Lower leg skin (tissue), 4 donors: Measurements from ENCODE around the gene SDK2. TPM values are rescaled to one million over a fixed set of nuclear protein-coding genes. Genes with fewer than 3 reads are reported as not detected.
"Not testable (repeated sequence)": the region's sequence is repeated elsewhere in the genome, so short reads cannot be mapped to it uniquely, and the experiment has no call there.

Experiments
- DNase-seq, 2 donors: peaks; one replicate each; pipeline ENCODE4 v3.0.0-alpha.2; 2019; ENCODE audit warnings: low spot score in 2 of 2
- H3K4me3 ChIP-seq: fragments of 200-600 bp; sonication (generic); 2 replicates; pipeline ENCODE4 v1.5.1; 2017; ENCODE audit warnings: mild to moderate bottlenecking, low read depth; ENCODE audit not compliant: poor library complexity, severe bottlenecking
- POLR2A ChIP-seq, 2 donors: fragments of 450-650 bp; IDR thresholded peaks; one replicate each; pipeline ENCODE4 v1.6.1; 2016 to 2017; ENCODE audit warnings: antibody characterized with exemption in 2 of 2, mild to moderate bottlenecking in 1 of 2, moderate library complexity in 1 of 2
- WGBS, 2 donors: methylation state at CpG; one replicate each; pipeline ENCODE4 v1.1.5; 2018; 5-methylcytosine and 5-hydroxymethylcytosine counted together
- intact Hi-C: fragments of 100-400 bp; cut with DNase I; formaldehyde crosslinking; loops from one replicate; pipeline ENCODE4 v1.15.0; 2023; ENCODE audit warnings: low total_unique reads
- total RNA-seq, 4 donors: library from RNA; depleted of rRNA; stranded (reverse); fragments of >200 nt; gene quantifications; one replicate each; pipeline ENCODE4 v1.1.0, GENCODE V29; 2016
- TF ChIP-seq, protein P1 (sequence below), 3 donors: fragments of 450-650 bp; IDR thresholded peaks; one replicate each; pipeline ENCODE4 v1.5.1; 2016; ENCODE audit warnings: antibody characterized with exemption in 3 of 3, mild to moderate bottlenecking in 3 of 3, moderate library complexity in 2 of 3

The SDK2 gene
- total RNA-seq, 4 donors from 2014 or later = 1.5 to 4.4 (median 1.6) TPM

DNA sequence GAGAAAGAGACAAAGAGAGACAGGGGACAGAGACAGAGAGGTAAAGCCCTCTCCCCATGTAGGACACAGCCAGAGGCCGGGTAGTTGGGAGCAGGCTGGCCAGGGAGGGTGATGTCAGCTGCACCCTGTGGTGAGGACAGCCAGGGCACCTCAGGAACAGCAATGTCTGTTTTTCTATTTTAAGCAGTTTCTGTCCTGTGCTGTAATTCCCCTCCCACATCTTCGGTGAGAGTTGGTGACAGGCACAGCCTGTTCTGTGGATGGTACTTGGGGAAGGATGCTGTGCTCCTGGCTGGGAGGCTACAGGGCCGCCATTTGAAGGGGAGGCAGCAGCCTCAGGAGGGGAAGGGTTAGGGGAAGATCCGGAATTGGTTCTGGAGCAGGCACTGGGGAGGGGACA, 163.5 kb downstream of the SDK2 start:
- no peak overlapping the region for H3K4me3 ChIP-seq
- DNase-seq = no peak
- 44 to 47% methylated on average over 4 of the region's 4 CpGs for WGBS, 2 donors
- intact Hi-C loops = no loop called here
- TF ChIP-seq, protein P1, sequence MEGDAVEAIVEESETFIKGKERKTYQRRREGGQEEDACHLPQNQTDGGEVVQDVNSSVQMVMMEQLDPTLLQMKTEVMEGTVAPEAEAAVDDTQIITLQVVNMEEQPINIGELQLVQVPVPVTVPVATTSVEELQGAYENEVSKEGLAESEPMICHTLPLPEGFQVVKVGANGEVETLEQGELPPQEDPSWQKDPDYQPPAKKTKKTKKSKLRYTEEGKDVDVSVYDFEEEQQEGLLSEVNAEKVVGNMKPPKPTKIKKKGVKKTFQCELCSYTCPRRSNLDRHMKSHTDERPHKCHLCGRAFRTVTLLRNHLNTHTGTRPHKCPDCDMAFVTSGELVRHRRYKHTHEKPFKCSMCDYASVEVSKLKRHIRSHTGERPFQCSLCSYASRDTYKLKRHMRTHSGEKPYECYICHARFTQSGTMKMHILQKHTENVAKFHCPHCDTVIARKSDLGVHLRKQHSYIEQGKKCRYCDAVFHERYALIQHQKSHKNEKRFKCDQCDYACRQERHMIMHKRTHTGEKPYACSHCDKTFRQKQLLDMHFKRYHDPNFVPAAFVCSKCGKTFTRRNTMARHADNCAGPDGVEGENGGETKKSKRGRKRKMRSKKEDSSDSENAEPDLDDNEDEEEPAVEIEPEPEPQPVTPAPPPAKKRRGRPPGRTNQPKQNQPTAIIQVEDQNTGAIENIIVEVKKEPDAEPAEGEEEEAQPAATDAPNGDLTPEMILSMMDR (IDR thresholded peaks at IDR 0.05) = no peak
- no peak for TF ChIP-seq POLR2A (IDR thresholded peaks at IDR 0.05)

DNA sequence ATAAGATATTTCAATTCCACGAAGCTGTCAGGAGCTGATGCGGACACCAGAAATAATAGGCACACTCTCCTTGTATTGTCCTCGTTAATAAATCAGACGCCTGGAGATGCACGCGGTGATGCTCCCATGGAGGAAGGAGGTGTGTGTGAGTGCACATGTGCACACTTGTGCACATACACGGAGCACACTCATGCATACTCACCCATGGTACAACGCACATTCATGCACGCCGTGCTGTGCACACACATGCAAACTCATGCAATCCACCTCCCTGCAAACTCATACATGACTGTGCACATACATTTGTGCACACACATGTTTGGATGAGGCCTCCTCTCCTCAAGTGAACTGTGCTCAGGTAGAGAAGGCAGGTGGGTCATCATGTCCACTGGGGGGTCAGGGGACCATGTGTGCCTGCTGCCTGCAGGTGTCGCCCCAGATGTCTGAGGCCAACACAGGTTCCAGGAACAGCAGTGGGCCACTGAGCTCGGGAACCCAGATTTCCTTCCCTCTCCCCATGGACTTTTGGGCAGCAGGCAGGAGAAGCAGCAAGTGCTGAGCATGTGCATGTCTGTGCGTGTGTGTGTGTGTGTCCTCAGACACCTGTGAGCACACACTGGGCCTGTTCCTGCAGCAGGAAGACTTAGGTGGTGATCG, 165.3 kb downstream of the SDK2 start:
- TF ChIP-seq, protein P1 (IDR thresholded peaks at IDR 0.05) = no peak
- no peak for TF ChIP-seq POLR2A (IDR thresholded peaks at IDR 0.05)
- intact Hi-C loops = no loop called here
- no peak for DNase-seq
- H3K4me3 ChIP-seq = no peak overlapping the region
- 85 to 89% methylated on average over 14 of the region's 14 CpGs for WGBS, 2 donors

DNA sequence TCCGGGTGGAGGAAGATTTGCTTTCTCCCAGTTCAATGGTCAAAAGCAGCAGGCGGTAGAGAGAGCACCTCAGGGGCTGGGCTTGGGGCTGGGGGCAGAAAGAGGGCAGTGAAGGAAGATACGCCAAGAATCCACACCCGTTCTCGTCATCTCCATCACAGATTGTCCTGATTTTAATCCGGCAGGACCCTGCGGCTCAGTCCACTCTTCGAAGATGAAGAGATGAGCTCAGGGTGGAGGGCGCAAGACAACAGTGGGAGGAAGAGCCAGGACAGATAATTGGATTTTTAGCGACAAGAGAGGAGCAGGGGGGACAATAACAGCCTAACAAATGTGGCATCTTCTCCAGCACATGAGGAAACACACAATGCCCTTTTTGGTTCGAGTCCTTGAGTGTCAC, 165.9 kb downstream of the SDK2 start:
- WGBS, 2 donors = 79% methylated on average over 11 of the region's 11 CpGs
- no peak for DNase-seq
- TF ChIP-seq POLR2A (IDR thresholded peaks at IDR 0.05) = no peak
- TF ChIP-seq, protein P1 (IDR thresholded peaks at IDR 0.05) = no peak
- intact Hi-C loops = no loop called here
- no peak overlapping the region for H3K4me3 ChIP-seq

DNA sequence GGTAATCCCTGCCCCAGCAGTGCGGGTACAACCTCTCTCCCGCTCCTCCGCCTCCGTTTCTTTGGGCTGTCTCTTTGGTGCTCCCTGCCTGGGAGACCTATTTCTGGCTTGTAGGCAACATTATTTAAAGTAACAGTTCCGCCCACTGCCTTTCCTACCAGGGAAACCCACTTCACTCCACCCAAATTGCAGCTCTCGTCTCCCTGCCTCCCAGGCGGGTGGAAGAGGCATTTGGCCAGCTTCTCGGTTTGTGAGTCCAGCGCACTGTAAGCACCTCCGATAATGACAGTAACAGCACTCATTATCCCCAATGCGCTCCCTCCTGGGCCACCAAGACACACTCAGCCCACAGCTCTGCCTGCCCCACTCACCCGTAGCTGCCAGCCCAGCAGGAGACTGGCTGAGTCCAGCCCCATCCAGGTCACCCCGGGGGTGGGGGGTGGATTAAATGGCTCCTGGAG, 167.3 kb downstream of the SDK2 start:
- no peak for TF ChIP-seq POLR2A (IDR thresholded peaks at IDR 0.05)
- TF ChIP-seq, protein P1 (IDR thresholded peaks at IDR 0.05) = no peak
- intact Hi-C loops = no loop called here
- DNase-seq = no peak
- 39 to 41% methylated on average over 13 of the region's 13 CpGs for WGBS, 2 donors
- H3K4me3 ChIP-seq = no peak overlapping the region

GRCh38 chr17:73474370-73474988, 169.8 kb downstream of the SDK2 start:
- TF ChIP-seq, protein P1 (IDR thresholded peaks at IDR 0.05) = no peak
- TF ChIP-seq POLR2A (IDR thresholded peaks at IDR 0.05) = no peak
- WGBS, 2 donors = 47 to 53% methylated on average over 12 of the region's 12 CpGs
- H3K4me3 ChIP-seq = no peak overlapping the region
- DNase-seq = peak; percentile 51 to 89
- intact Hi-C loops = no loop called here

- DNase-seq, H3K4me3 ChIP-seq, intact Hi-C loops: not testable (repeated sequence)
- 87 to 90% methylated on average over 8 of the region's 8 CpGs for WGBS, 2 donors
Measured at GRCh38 chr17:73472715-73473114, 171.5 kb downstream of the SDK2 start.
